ENCODE results near the gene CDC26.

- TF ChIP-seq CTCF (IDR thresholded peaks at IDR 0.05 in 8 of 11, conservative IDR thresholded peaks at IDR 0.05 in 3 of 11) (no peak), POLR2A (IDR thresholded peaks at IDR 0.05) (no peak)
These were observed 36.5 kb downstream of the CDC26 start for GRCh38 chr9:113238859-113239232.
